ENCODE measurements around the gene ZNF697.
"Not testable (repeated sequence)": the region's sequence is repeated elsewhere in the genome, so short reads cannot be mapped to it uniquely, and the experiment has no call there.

Gene ZNF697

GRCh38 chr1:119647734-119648619 lies at the start of gene ZNF697:
Gene ZNF697, minus strand, starts transcription at chr1:119648266. Its CDS starts 22,166 bp downstream, at chr1:119626100.
- peak; percentile 88 for DNase-seq
- H3K27ac Mint-ChIP-seq = peak within 1 kb of the TSS; percentile 97
- no peaks in the 10 kb centered on the region for H3K9me3 Mint-ChIP-seq
- H3K27me3 Mint-ChIP-seq (ENCODE audit: low read depth, poor library complexity) = peaks cover 29% of the 10 kb centered on the region
- peak; percentile 53 for TF ChIP-seq CTCF (IDR thresholded peaks at IDR 0.05)
- peaks cover 12% of the 10 kb centered on the region for H3K36me3 Mint-ChIP-seq (ENCODE audit: low read depth)
- peaks cover 38% of the 10 kb centered on the region for H3K4me1 Mint-ChIP-seq
- H3K4me3 Mint-ChIP-seq = peak within 1 kb of the TSS; percentile 93

GRCh38 chr1:119697598-119697997 lies 49.5 kb upstream of the ZNF697 start:
- Mint-ChIP-seq H3K27me3 (ENCODE audit: low read depth, poor library complexity) (peaks cover 6% of the 10 kb centered on the region), H3K27ac (peak overlapping the region; percentile 82), H3K4me1 (peaks cover 12% of the 10 kb centered on the region), H3K9me3 (peaks cover 51% of the 10 kb centered on the region), H3K4me3 (no peak overlapping the region), H3K36me3 (ENCODE audit: low read depth) (peaks cover 14% of the 10 kb centered on the region)
- DNase-seq = no peak
- TF ChIP-seq CTCF (IDR thresholded peaks at IDR 0.05) = no peak

- not testable (repeated sequence) for H3K27ac Mint-ChIP-seq; H3K27me3 Mint-ChIP-seq (ENCODE audit: low read depth, poor library complexity); DNase-seq; H3K4me3 Mint-ChIP-seq; H3K36me3 Mint-ChIP-seq (ENCODE audit: low read depth)
- Mint-ChIP-seq H3K9me3 (peaks cover 51% of the 10 kb centered on the region), H3K4me1 (peaks cover 12% of the 10 kb centered on the region)
Observed at GRCh38 chr1:119696863-119697262, 48.8 kb upstream of the ZNF697 start.

- no peak overlapping the region for H3K4me3 Mint-ChIP-seq
- H3K9me3 Mint-ChIP-seq = peaks cover 27% of the 10 kb centered on the region
- TF ChIP-seq CTCF (IDR thresholded peaks at IDR 0.05) = no peak
- H3K36me3 Mint-ChIP-seq (ENCODE audit: low read depth) = no peaks in the 10 kb centered on the region
- H3K27me3 Mint-ChIP-seq (ENCODE audit: low read depth, poor library complexity) = peaks cover 3% of the 10 kb centered on the region
- H3K27ac Mint-ChIP-seq = no peak overlapping the region
- no peak for DNase-seq
- H3K4me1 Mint-ChIP-seq = no peaks in the 10 kb centered on the region
Observed at GRCh38 chr1:119689511-119689910, 41.4 kb upstream of the ZNF697 start.

- H3K27ac Mint-ChIP-seq = no peak overlapping the region
- DNase-seq = no peak
- no peaks in the 10 kb centered on the region for H3K4me1 Mint-ChIP-seq
- no peak overlapping the region for H3K4me3 Mint-ChIP-seq
- no peaks in the 10 kb centered on the region for H3K27me3 Mint-ChIP-seq (ENCODE audit: low read depth, poor library complexity)
- H3K36me3 Mint-ChIP-seq (ENCODE audit: low read depth) = no peaks in the 10 kb centered on the region
- TF ChIP-seq CTCF (IDR thresholded peaks at IDR 0.05) = no peak
- H3K9me3 Mint-ChIP-seq = peaks cover 21% of the 10 kb centered on the region
Observed at GRCh38 chr1:119688810-119689209, 40.7 kb upstream of the ZNF697 start.

- Mint-ChIP-seq H3K4me3 (no peak overlapping the region), H3K27ac (no peak overlapping the region), H3K9me3 (peaks cover 11% of the 10 kb centered on the region), H3K36me3 (ENCODE audit: low read depth) (no peaks in the 10 kb centered on the region), H3K4me1 (no peaks in the 10 kb centered on the region), H3K27me3 (ENCODE audit: low read depth, poor library complexity) (no peaks in the 10 kb centered on the region)
- TF ChIP-seq CTCF (IDR thresholded peaks at IDR 0.05) = no peak
- no peak for DNase-seq
Observed at GRCh38 chr1:119687434-119688079, 39.5 kb upstream of the ZNF697 start.
